Measurements from ENCODE around the gene ZSWIM8.
"Not testable (repeated sequence)": the region's sequence is repeated elsewhere in the genome, so short reads cannot be mapped to it uniquely, and the experiment has no call there.

ZSWIM8 gene

GRCh38 chr10:73772281-73773151 lies 12.9 kb upstream of the ZSWIM8 start:
- peak; percentile 49 to 60 (median 52) for DNase-seq (ENCODE audit: low read depth in 3 of 3, low spot score in 1 of 3)

GRCh38 chr10:73773152-73773879 lies 12.1 kb upstream of the ZSWIM8 start:
- DNase-seq (ENCODE audit: low read depth in 3 of 3, low spot score in 1 of 3) = peak in 1 of 3 donors; percentile 12

- no peak for DNase-seq (ENCODE audit: low read depth in 3 of 3, low spot score in 1 of 3)
These were observed 10.8 kb upstream of the ZSWIM8 start for GRCh38 chr10:73774637-73775036.

GRCh38 chr10:73779018-73779417 lies 6.4 kb upstream of the ZSWIM8 start:
- DNase-seq (ENCODE audit: low read depth in 3 of 3, low spot score in 1 of 3) = no peak

GRCh38 chr10:73779539-73780197 lies 5.7 kb upstream of the ZSWIM8 start:
- no peak for DNase-seq (ENCODE audit: low read depth in 3 of 3, low spot score in 1 of 3)

- no peak for DNase-seq (ENCODE audit: low read depth in 3 of 3, low spot score in 1 of 3)
These were observed 5.1 kb upstream of the ZSWIM8 start for GRCh38 chr10:73780301-73780700.

- DNase-seq (ENCODE audit: low read depth in 3 of 3, low spot score in 1 of 3) = no peak
These were observed 4.4 kb upstream of the ZSWIM8 start for GRCh38 chr10:73780966-73781365.

GRCh38 chr10:73781548-73781878 lies 3.9 kb upstream of the ZSWIM8 start:
- no peak for DNase-seq (ENCODE audit: low read depth in 3 of 3, low spot score in 1 of 3)

- DNase-seq (ENCODE audit: low read depth in 3 of 3, low spot score in 1 of 3) = peak; percentile 51 to 88 (median 70)
These were observed 3.3 kb upstream of the ZSWIM8 start, which contains the start of gene CHCHD1 for GRCh38 chr10:73781879-73782748. TSS of gene CHCHD1 (plus strand) at chr10:73782048. CDS start at chr10:73782076, 28 bp downstream.

GRCh38 chr10:73782749-73783085 lies 2.7 kb upstream of the ZSWIM8 start:
- DNase-seq (ENCODE audit: low read depth in 3 of 3, low spot score in 1 of 3) = no peak

- no peak for DNase-seq (ENCODE audit: low read depth in 3 of 3, low spot score in 1 of 3)
These were observed 510 bp downstream of the ZSWIM8 start for GRCh38 chr10:73785721-73786511.

- no peak for DNase-seq (ENCODE audit: low read depth in 3 of 3, low spot score in 1 of 3)
These were observed 1.1 kb downstream of the ZSWIM8 start for GRCh38 chr10:73786512-73786885.

GRCh38 chr10:73787031-73787800 lies 1.8 kb downstream of the ZSWIM8 start:
- DNase-seq (ENCODE audit: low read depth in 3 of 3, low spot score in 1 of 3) = not testable (repeated sequence)

GRCh38 chr10:73788864-73789658 lies 3.7 kb downstream of the ZSWIM8 start:
- DNase-seq (ENCODE audit: low read depth in 3 of 3, low spot score in 1 of 3) = no peak

GRCh38 chr10:73789659-73790055 lies 4.3 kb downstream of the ZSWIM8 start:
- DNase-seq (ENCODE audit: low read depth in 3 of 3, low spot score in 1 of 3) = no peak

GRCh38 chr10:73790886-73791625 lies 5.7 kb downstream of the ZSWIM8 start:
- DNase-seq (ENCODE audit: low read depth in 3 of 3, low spot score in 1 of 3) = no peak

GRCh38 chr10:73791871-73792400 lies 6.5 kb downstream of the ZSWIM8 start:
- no peak for DNase-seq (ENCODE audit: low read depth in 3 of 3, low spot score in 1 of 3)

- DNase-seq (ENCODE audit: low read depth in 3 of 3, low spot score in 1 of 3) = no peak
These were observed 8.1 kb downstream of the ZSWIM8 start for GRCh38 chr10:73793456-73793855.
